Smooth muscle cell (in vitro differentiated cells): ENCODE results near the gene BAIAP2. TPM values are rescaled to one million over a fixed set of nuclear protein-coding genes. Genes with fewer than 3 reads are reported as not detected.

Experiments used
- DNase-seq: peaks from one replicate; lab custom pipeline; 2025; ENCODE audit not compliant: unreplicated experiment; lab: John Stamatoyannopoulos, UW
- H2AFZ ChIP-seq: fragments of 200-600 bp; sonication (generic); 2 replicates; pipeline ENCODE4 v1.6.0; 2016; ENCODE audit warnings: antibody characterized with exemption, low read depth, mild to moderate bottlenecking
- H3F3A ChIP-seq: fragments of 200-600 bp; sonication (generic); 2 replicates; pipeline ENCODE4 v1.6.0; 2017; ENCODE audit warnings: antibody characterized with exemption, low read depth
- H3K27ac ChIP-seq: fragments of 200-600 bp; sonication (generic); 2 replicates; pipeline ENCODE4 v1.5.1; 2016; ENCODE audit warnings: low read depth, mild to moderate bottlenecking
- H3K27me3 ChIP-seq: fragments of 200-600 bp; sonication (generic); 2 replicates; pipeline ENCODE4 v1.6.1; 2016; ENCODE audit warnings: low read depth, mild to moderate bottlenecking
- H3K36me3 ChIP-seq: fragments of 200-600 bp; sonication (generic); 2 replicates; pipeline ENCODE4 v1.5.1; 2016; ENCODE audit warnings: low read depth
- H3K4me1 ChIP-seq: fragments of 200-600 bp; sonication (generic); 2 replicates; pipeline ENCODE4 v1.5.1; 2016; ENCODE audit warnings: low read depth
- H3K4me2 ChIP-seq: fragments of 200-600 bp; sonication (generic); 2 replicates; pipeline ENCODE4 v1.6.0; 2016; ENCODE audit warnings: mild to moderate bottlenecking
- H3K4me3 ChIP-seq: fragments of 200-600 bp; sonication (generic); 2 replicates; pipeline ENCODE4 v1.5.1; 2016; ENCODE audit warnings: mild to moderate bottlenecking
- H3K79me2 ChIP-seq: fragments of 200-600 bp; sonication (generic); 2 replicates; pipeline ENCODE4 v1.6.0; 2016; ENCODE audit warnings: low read depth, mild to moderate bottlenecking
- H3K9ac ChIP-seq: fragments of 200-600 bp; sonication (generic); 2 replicates; pipeline ENCODE4 v1.6.0; 2016; ENCODE audit warnings: low read depth
- H3K9me3 ChIP-seq: fragments of 200-600 bp; sonication (generic); replicated peaks from 2 replicates; pipeline ENCODE4 v1.5.1; 2016; ENCODE audit warnings: low read depth
- H4K20me1 ChIP-seq: fragments of 200-600 bp; sonication (generic); 2 replicates; pipeline ENCODE4 v1.6.0; 2016; ENCODE audit warnings: low read depth
- CTCF ChIP-seq: fragments of 200-600 bp; sonication (generic); IDR thresholded peaks from 2 replicates; pipeline ENCODE4 v1.5.1; 2017; ENCODE audit warnings: borderline replicate concordance, mild to moderate bottlenecking, antibody characterized with exemption; ENCODE audit not compliant: insufficient read depth, poor library complexity, severe bottlenecking
- WGBS: methylation state at CpG from one replicate; pipeline ENCODE4 v1.1.7; 2016; ENCODE audit warnings: low lambda C conversion rate; 5-methylcytosine and 5-hydroxymethylcytosine counted together
- microRNA counts: library from miRNA; unstranded; fragments of <30 nt; microRNA quantifications from one replicate; lab custom pipeline; 2016
- microRNA-seq: library from miRNA; unstranded; fragments of <30 nt; microRNA quantifications from one replicate; pipeline ENCODE4, GENCODE V29; 2016; ENCODE audit warnings: borderline number of aligned reads
- polyA plus RNA-seq: library from polyadenylated mRNA; unstranded; fragments of >200 nt; fragmentation: Nextera tagmentation; extraction: Ambion mirVana; gene quantifications from 2 replicates; pipeline ENCODE4 v1.2.1, GENCODE V29; 2016
- small RNA-seq: library from RNA; depleted of rRNA; stranded (forward); fragments of <200 nt; gene quantifications from one replicate; pipeline ENCODE3, GENCODE V24; 2014
- total RNA-seq: library from RNA; depleted of rRNA; stranded (reverse); fragments of >200 nt; gene quantifications from 2 replicates; pipeline ENCODE4 v1.2.3, GENCODE V29; 2014

The BAIAP2 gene
- total and polyA plus RNA-seq, 2 experiments from 2014 or later = 26.6 to 41.9 TPM

DNA sequence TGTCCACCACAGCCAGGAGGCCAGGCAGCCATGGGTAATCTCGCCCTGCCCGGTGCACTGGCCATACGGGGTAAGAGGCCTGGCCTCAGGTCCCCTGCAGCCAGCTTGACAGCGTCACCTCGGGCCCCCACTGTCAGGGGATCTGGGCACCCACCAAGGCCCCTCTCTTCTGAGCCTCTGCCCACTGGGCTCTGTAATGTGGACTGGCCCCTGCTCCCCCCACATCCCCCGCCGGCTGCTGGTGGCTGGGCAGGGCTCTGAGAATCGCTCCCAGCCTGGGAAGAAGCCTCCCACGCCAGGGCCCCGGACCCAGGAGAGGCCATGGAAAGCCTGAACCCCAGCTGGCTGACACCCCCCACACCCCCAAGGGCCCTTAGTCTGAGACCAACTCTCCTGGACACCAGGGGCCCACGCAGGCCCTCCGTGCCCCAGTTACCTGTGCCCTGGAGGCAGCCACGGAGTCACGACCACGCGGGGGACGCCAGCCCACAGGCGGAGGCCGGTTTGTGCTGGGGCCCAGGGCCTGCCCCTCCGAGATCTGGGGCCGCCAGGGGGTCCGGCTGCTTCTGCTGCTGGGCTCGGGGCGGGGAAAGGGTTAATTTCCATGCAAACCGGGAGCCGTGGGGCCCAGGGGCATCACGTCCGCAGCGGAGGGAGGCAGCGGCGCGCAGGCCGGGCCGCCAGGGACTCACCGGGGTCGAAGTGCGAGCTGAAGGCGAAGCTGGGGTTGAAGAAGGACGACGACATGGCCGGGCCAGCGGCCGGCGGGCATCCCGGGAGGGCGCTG, 130.5 kb downstream of the BAIAP2 start, which contains the start of gene PVALEF:
Gene PVALEF (plus strand): TSS at position 262 of the 787 bp plus-strand sequence. CDS start 15,720 bp downstream, outside the sequence.
- peak within 1 kb of the TSS; percentile 51 for H3K4me3 ChIP-seq
- no peaks in the 10 kb centered on the region for H3K4me1 ChIP-seq
- H3F3A ChIP-seq = no peaks in the 10 kb centered on the region
- no peak within 1 kb of the TSS for H3K9ac ChIP-seq
- H2AFZ ChIP-seq = no peak within 1 kb of the TSS
- peak within 1 kb of the TSS; percentile 83 for H3K4me2 ChIP-seq
- no peaks in the 10 kb centered on the region for H3K36me3 ChIP-seq
- peaks cover 19% of the 10 kb centered on the region for H3K27me3 ChIP-seq
- H3K27ac ChIP-seq = no peak within 1 kb of the TSS
- 29% methylated on average over 43 of the region's 46 CpGs for WGBS
- no peaks in the 10 kb centered on the region for H4K20me1 ChIP-seq
- H3K9me3 ChIP-seq = no peaks in the 10 kb centered on the region
- H3K79me2 ChIP-seq = no peaks in the 10 kb centered on the region
- no peak for TF ChIP-seq CTCF
- DNase-seq = no peak

- H3K27me3 ChIP-seq = peaks cover 19% of the 10 kb centered on the region
- H3K9ac ChIP-seq = no peak within 1 kb of the TSS
- no peaks in the 10 kb centered on the region for H3K36me3 ChIP-seq
- peak within 1 kb of the TSS; percentile 83 for H3K4me2 ChIP-seq
- no peak within 1 kb of the TSS for H3K27ac ChIP-seq
- no peaks in the 10 kb centered on the region for H4K20me1 ChIP-seq
- H3F3A ChIP-seq = no peaks in the 10 kb centered on the region
- no peak within 1 kb of the TSS for H2AFZ ChIP-seq
- no peak for DNase-seq
- H3K4me1 ChIP-seq = no peaks in the 10 kb centered on the region
- no peak for TF ChIP-seq CTCF
- WGBS = no CpG with 5 or more reads among the region's 62 CpGs
- H3K9me3 ChIP-seq = no peaks in the 10 kb centered on the region
- H3K4me3 ChIP-seq = peak within 1 kb of the TSS; percentile 51
- no peaks in the 10 kb centered on the region for H3K79me2 ChIP-seq
Observed at GRCh38 chr17:81166033-81166492, 131.1 kb downstream of the BAIAP2 start, which contains the start of gene AATK. TSS of gene AATK (minus strand) at chr17:81166221. CDS start at chr17:81165992, 229 bp downstream.

MicroRNAs within 50 kb of the gene (microRNA counts, 767-probe panel; counts per million panel counts)
- microRNA hsa-miR-1250 (lab: Ali Mortazavi, UCI) (183 counts per million), microRNA hsa-miR-338-3p (lab: Ali Mortazavi, UCI) (183 counts per million), microRNA hsa-miR-338-5p (lab: Ali Mortazavi, UCI) (183 counts per million), microRNA hsa-miR-657 (lab: Ali Mortazavi, UCI) (183 counts per million)

Small RNA genes lying within 50 kb of the gene (microRNA-seq; reads per million reads assigned to microRNA genes)
- not detected for gene MIR1250
- not detected for gene MIR3065
- not detected for gene MIR338
- not detected for gene MIR657

Small RNA genes lying within 50 kb of the gene (small RNA-seq; reads per million reads assigned to genes)
- gene MIR1250 (not detected), gene MIR3065 (4.7 reads per million, percentile 62 among the genes with 10 or more reads in this experiment), gene MIR657 (not detected)

Other genes with a start within 250 kb of the BAIAP2 start
- 5.8 and 11.9 TPM in 2 replicates for gene CHMP6, start 43.3 kb upstream of the BAIAP2 start, total RNA-seq
- 21.5 and 30.9 TPM in 2 replicates for gene CHMP6, start 43.3 kb upstream of the BAIAP2 start, polyA plus RNA-seq
- gene PVALEF, start 130.4 kb downstream of the BAIAP2 start, total RNA-seq = not detected in 2 replicates
- not detected in 2 replicates for gene PVALEF, start 130.4 kb downstream of the BAIAP2 start, polyA plus RNA-seq
- 0.13 and 0.67 TPM in 2 replicates for gene AATK, start 131.1 kb downstream of the BAIAP2 start, total RNA-seq
- gene AATK, start 131.1 kb downstream of the BAIAP2 start, polyA plus RNA-seq = 0.61 TPM in 2 replicates
- gene CEP131, start 187.8 kb downstream of the BAIAP2 start, total RNA-seq = 3.0 and 4.6 TPM in 2 replicates
- gene CEP131, start 187.8 kb downstream of the BAIAP2 start, polyA plus RNA-seq = 13.4 and 17.6 TPM in 2 replicates
- 9.5 and 9.8 TPM in 2 replicates for gene TEPSIN, start 203.9 kb downstream of the BAIAP2 start, total RNA-seq
- gene TEPSIN, start 203.9 kb downstream of the BAIAP2 start, polyA plus RNA-seq = 18.6 and 23.4 TPM in 2 replicates
- gene NDUFAF8, start 204.2 kb downstream of the BAIAP2 start, total RNA-seq = 50.2 and 60.6 TPM in 2 replicates
- gene NDUFAF8, start 204.2 kb downstream of the BAIAP2 start, polyA plus RNA-seq = 111 and 141 TPM in 2 replicates